Measurements from ENCODE around the gene CD164L2.
"Not testable (repeated sequence)": the region's sequence is repeated elsewhere in the genome, so short reads cannot be mapped to it uniquely, and the experiment has no call there.

The CD164L2 gene

DNA sequence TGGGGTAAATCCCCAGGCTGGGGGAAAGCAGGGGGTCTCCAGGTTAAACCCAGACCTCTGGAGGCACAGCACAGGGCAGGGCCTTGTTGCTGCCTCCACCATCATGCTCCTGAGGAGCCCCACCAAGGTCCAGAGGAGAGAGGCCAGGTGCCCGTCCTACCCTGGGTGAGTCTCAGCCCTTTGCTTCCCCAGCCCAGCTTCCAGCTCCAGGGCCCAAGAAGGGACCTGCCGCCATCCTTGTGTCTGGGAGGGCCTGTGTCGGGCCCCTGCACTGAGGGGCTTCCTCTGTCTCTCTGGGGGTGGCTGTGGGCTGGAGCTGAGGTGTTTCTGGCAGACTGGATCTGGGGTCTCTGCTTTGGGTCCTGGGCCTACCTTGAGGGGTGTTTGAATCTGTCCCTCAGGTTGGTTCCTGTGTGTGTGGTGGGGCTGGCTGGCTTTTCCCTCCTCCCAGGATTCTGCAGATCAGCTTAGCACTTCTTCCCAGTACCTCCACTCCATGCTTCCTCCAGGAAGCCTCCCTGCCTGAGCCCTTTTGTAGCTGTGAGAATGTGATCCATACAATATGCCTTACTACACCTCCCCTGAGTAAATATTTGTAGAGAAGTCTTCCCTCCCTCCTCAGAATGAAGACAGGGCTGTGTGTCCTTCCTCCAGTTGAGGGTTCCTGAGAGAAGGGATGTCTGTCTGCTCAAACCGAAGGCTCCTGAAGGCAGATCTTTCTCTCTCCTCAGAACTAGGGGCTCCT, 15.4 kb upstream of the CD164L2 start:
- no peaks in the 10 kb centered on the region for H3K27me3 Mint-ChIP-seq

DNA sequence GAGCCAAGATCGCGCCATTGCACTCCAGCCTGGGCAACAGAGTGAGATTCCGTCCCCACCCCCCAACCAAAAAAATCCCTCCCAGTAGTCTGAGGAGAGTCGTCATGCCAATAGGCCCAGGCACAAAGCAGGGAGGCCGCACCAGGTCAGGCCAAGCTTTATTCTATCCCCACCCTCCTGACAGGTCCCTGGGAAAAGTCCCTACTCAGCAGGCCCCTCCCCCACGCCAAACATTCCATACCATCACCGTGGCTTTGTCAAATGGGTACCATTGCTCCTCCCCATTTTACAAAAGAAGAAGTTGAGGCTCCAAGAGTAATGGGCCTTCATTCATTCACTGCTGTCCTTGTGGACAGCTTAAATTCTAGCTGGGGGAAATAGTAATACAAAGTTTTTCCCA, 14.6 kb upstream of the CD164L2 start:
- H3K4me3 Mint-ChIP-seq, result no peak overlapping the region
- H3K27ac Mint-ChIP-seq, result no peak overlapping the region
- H3K4me1 Mint-ChIP-seq (ENCODE audit: low read depth), result peaks cover 15% of the 10 kb centered on the region
- H3K27me3 Mint-ChIP-seq, result no peaks in the 10 kb centered on the region
- DNase-seq, result no peak
- H3K9me3 Mint-ChIP-seq, result no peaks in the 10 kb centered on the region
- H3K36me3 Mint-ChIP-seq (ENCODE audit: low read depth), result peaks cover 2% of the 10 kb centered on the region

More for the DNA sequence above, 15.4 kb upstream of the CD164L2 start:
- peak overlapping the region; percentile 42 for H3K27ac Mint-ChIP-seq
- no peaks in the 10 kb centered on the region for H3K9me3 Mint-ChIP-seq
- DNase-seq, result no peak
- H3K4me1 Mint-ChIP-seq (ENCODE audit: low read depth), result peaks cover 17% of the 10 kb centered on the region
- H3K4me3 Mint-ChIP-seq, result no peak overlapping the region
- H3K36me3 Mint-ChIP-seq (ENCODE audit: low read depth), result peaks cover 2% of the 10 kb centered on the region

DNA sequence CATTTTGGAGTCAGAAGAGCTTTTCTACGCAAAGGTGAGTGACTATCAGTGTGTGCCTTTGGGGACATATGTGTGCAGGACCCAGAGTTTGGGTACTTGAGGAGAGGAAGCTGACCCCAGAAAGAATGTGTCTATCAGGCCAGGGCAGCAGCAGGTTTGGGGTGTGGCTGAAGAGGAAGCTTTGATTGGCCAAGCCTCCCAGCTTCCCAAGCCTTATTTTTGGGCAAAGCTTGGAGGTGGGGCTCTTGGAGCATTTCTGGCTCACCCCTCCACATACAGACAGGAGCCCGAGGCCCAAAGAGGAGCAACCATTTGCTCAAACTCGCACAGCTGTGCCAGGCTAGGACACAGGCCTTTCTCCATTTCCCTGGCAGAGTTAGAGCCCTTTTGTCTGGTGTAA, 14.0 kb upstream of the CD164L2 start:
- Mint-ChIP-seq H3K27me3 (no peaks in the 10 kb centered on the region), H3K9me3 (no peaks in the 10 kb centered on the region), H3K4me1 (ENCODE audit: low read depth) (peaks cover 17% of the 10 kb centered on the region), H3K27ac (peak overlapping the region; percentile 22), H3K4me3 (no peak overlapping the region), H3K36me3 (ENCODE audit: low read depth) (peaks cover 3% of the 10 kb centered on the region)
- DNase-seq, result no peak

DNA sequence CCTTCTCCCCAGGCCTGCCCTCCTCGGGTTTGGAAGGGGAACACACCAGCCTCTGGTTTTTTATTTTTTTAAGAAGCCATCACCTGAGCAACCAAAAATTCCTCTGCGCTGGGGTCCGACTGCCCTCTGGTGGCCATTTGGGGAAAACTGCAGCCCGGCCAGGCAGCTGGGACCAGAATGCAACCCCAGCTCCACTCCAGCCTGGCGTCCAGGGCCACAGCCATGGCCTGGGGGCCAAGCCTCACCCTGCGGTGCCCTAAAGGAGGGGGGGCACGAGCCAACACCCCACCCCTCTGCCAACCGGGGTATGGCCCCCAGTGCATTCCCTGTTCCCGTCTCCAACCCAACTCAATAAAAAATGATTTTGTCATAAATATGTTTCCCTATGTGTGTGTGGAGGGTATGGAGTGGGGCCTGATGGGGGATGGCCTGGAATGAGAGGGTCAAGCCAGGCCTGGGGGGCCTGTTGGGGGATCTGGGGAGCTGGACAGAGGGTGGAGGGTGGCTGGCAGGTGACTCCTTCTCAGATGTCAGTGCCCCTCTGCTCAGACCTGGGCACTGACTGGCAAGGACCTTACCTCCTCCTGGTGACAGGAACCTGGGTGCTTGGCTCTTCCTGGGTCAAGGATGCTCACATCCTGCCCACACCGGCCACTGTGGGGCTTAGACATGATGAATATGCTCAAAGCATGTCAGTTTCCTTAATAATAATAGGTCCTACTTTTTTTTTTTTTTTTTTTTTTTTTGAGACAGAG, 12.5 kb upstream of the CD164L2 start:
- Mint-ChIP-seq H3K9me3 (no peaks in the 10 kb centered on the region), H3K4me3 (no peak overlapping the region), H3K27me3 (no peaks in the 10 kb centered on the region), H3K27ac (no peak overlapping the region), H3K36me3 (ENCODE audit: low read depth) (peaks cover 3% of the 10 kb centered on the region), H3K4me1 (ENCODE audit: low read depth) (peaks cover 22% of the 10 kb centered on the region)
- peak; percentile 85 for DNase-seq

DNA sequence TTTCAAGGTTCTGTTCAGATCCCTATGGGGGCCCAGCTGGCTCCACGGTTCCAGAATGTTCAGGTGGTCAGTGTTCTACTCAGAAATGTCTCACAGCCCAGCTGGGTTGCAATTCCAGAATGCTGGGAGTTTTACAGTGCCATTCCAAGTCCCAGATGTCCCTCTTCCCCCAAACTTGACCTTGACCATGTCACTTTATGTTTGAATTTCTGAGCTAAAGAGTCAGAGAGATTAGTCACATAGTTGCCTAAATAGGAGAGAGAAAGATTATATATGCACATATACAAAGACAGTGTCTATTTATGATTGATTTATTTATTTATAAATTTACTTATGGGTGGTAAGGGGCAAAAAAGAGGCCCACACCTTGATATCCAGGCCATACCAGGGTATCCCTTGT, 11.8 kb upstream of the CD164L2 start:
- Mint-ChIP-seq H3K27me3 (no peaks in the 10 kb centered on the region), H3K9me3 (no peaks in the 10 kb centered on the region), H3K4me3 (no peak overlapping the region), H3K4me1 (ENCODE audit: low read depth) (peaks cover 22% of the 10 kb centered on the region), H3K27ac (no peak overlapping the region), H3K36me3 (ENCODE audit: low read depth) (peaks cover 3% of the 10 kb centered on the region)
- no peak for DNase-seq

DNA sequence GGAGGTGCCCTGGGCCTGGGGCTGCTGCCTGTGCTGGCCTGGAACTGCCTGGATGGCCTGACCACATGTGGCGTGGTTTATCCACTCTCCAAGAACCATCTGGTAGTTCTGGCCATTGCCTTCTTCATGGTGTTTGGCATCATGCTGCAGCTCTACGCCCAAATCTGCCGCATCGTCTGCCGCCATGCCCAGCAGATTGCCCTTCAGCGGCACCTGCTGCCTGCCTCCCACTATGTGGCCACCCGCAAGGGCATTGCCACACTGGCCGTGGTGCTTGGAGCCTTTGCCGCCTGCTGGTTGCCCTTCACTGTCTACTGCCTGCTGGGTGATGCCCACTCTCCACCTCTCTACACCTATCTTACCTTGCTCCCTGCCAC, 11.1 kb upstream of the CD164L2 start:
- Mint-ChIP-seq H3K4me3 (no peak overlapping the region), H3K36me3 (ENCODE audit: low read depth) (peaks cover 3% of the 10 kb centered on the region), H3K27ac (no peak overlapping the region), H3K27me3 (no peaks in the 10 kb centered on the region), H3K4me1 (ENCODE audit: low read depth) (peaks cover 22% of the 10 kb centered on the region), H3K9me3 (no peaks in the 10 kb centered on the region)
- no peak for DNase-seq

DNA sequence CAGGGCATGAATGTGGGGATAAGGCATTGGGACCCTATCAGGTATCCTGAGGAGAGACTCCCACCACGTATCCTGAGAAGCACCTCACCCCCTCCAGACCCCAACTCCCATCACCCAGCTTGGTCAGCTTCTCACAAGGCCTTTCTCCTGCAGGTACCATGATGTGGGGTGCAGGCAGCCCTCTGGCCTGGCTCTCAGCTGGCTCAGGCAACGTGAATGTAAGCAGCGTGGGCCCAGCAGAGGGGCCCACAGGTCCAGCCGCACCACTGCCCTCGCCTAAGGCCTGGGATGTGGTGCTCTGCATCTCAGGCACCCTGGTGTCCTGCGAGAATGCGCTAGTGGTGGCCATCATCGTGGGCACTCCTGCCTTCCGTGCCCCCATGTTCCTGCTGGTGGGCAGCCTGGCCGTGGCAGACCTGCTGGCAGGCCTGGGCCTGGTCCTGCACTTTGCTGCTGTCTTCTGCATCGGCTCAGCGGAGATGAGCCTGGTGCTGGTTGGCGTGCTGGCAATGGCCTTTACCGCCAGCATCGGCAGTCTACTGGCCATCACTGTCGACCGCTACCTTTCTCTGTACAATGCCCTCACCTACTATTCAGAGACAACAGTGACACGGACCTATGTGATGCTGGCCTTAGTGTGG, 10.6 kb upstream of the CD164L2 start:
- H3K36me3 Mint-ChIP-seq (ENCODE audit: low read depth), result peaks cover 3% of the 10 kb centered on the region
- H3K27ac Mint-ChIP-seq, result peak overlapping the region; percentile 88
- no peaks in the 10 kb centered on the region for H3K9me3 Mint-ChIP-seq
- DNase-seq, result no peak
- H3K27me3 Mint-ChIP-seq, result no peaks in the 10 kb centered on the region
- peaks cover 22% of the 10 kb centered on the region for H3K4me1 Mint-ChIP-seq (ENCODE audit: low read depth)
- peak overlapping the region; percentile 86 for H3K4me3 Mint-ChIP-seq

DNA sequence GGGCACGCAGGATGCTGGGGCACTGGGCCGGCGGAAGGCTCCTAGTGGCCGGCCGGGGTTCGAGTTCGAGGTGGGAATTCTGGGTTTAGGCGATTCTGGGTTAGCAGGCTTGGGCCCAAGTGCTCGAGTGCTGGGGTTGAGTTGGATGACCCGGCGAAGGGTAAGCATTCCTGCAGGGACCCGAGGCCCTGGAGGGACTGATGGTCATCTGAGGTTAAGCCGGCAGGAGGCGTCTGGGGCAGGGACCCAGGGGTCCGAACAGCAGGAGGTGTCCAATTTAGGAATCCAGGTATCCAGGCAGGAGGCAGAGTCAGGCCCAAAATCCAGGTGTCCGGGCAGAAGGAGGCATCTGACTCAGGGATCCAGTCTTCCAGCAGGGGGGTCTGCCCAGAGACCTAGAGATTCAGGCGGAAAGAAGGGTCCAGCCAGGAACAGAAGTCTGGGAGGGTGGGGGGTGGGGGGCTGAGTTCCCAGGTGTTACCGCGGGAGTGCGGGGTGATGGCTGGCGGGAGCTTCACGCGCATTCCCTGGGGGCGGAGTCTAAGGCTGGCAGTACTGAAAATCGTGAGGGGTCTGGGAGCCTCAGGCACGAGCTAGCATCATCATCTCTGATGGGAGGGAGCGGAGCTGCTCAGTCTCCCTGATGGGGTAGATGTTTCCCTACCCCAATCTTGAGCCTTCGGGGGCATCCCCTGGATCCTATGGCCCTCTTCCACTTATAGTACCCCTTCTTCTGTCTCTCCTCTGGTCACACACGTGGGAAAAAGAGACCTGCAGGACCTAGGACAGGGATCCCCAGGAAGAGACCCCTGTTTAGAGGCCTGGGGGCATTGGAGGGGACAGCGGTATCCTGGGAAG, 9.9 kb upstream of the CD164L2 start:
- peaks cover 3% of the 10 kb centered on the region for H3K36me3 Mint-ChIP-seq (ENCODE audit: low read depth)
- H3K27me3 Mint-ChIP-seq, result no peaks in the 10 kb centered on the region
- peak overlapping the region; percentile 86 for H3K4me3 Mint-ChIP-seq
- peak overlapping the region; percentile 88 for H3K27ac Mint-ChIP-seq
- H3K4me1 Mint-ChIP-seq (ENCODE audit: low read depth), result peaks cover 22% of the 10 kb centered on the region
- H3K9me3 Mint-ChIP-seq, result no peaks in the 10 kb centered on the region
- no peak for DNase-seq

DNA sequence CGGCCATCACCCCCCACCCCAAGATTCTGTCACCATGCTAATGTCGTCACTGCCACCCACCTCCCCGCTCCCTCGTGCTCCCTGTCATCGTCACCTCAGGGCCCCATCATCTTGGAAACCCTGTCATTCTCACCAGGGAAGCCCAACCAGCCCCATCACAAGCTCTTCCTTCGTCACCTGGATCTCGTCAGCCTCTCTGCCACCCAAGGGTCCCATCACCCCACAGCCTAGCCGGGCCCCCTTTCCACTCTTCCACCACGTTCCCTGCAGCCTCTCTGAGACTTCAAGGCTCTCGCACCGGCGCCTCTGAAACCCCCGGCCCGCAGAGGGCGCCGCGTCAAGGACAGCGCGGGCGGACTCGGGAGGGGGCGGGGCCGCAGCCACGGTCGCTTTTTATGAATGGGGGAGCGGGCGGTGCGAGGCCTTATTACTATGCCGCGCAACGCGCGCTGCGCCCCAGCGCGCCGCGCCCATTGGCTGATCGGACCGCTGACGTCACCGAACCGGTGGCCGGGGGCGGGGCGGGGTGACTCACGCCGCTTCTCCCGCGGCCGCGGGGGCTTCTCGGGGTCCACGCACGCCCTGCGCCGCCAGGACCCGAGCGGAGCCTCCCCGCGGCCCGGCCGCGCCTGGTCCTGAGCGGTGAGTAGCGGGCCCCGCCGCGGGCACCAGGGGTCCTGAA, 9.1 kb upstream of the CD164L2 start, which contains the start of gene GPR3:
Gene GPR3 (plus strand): TSS at position 527 of the 682 bp plus-strand sequence. CDS start 1,177 bp downstream, outside the sequence.
- Mint-ChIP-seq H3K36me3 (ENCODE audit: low read depth) (peaks cover 3% of the 10 kb centered on the region), H3K27me3 (no peaks in the 10 kb centered on the region), H3K27ac (peak within 1 kb of the TSS; percentile 95), H3K4me1 (ENCODE audit: low read depth) (peaks cover 22% of the 10 kb centered on the region), H3K9me3 (no peaks in the 10 kb centered on the region), H3K4me3 (peak within 1 kb of the TSS; percentile 86)
- peak; percentile 96 for DNase-seq

DNA sequence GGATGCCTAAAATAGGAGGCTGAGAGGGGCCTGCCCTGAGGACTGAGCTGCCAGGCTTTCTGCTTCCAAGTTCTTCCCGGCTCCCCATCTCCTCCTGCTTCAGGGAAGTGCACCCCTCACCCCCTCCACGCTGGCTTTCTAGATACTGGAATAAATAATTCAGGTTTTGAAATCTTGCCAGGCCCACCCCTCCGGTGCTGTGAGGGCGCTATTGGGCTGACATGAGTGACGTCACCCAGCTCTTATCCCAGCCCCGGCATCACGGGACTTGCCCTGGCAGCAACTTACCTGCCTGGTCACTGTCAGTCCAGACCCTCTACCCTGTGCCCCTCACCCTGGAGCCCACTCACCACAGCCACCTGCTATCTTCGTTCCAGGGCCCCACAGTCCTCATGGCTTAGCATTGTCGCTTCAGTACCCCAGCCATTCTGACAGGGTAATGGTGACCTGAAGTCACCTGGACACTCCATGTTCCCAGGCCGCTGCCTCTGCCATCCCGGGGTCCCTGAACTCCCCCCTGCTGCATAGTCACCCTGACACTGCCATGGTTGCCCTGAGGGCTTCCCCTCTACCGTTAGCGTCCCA, 8.5 kb upstream of the CD164L2 start:
- H3K27me3 Mint-ChIP-seq, result no peaks in the 10 kb centered on the region
- peaks cover 22% of the 10 kb centered on the region for H3K4me1 Mint-ChIP-seq (ENCODE audit: low read depth)
- H3K9me3 Mint-ChIP-seq, result no peaks in the 10 kb centered on the region
- peak overlapping the region; percentile 95 for H3K27ac Mint-ChIP-seq
- DNase-seq, result peak; percentile 51
- H3K4me3 Mint-ChIP-seq, result peak overlapping the region; percentile 86
- peaks cover 3% of the 10 kb centered on the region for H3K36me3 Mint-ChIP-seq (ENCODE audit: low read depth)

DNA sequence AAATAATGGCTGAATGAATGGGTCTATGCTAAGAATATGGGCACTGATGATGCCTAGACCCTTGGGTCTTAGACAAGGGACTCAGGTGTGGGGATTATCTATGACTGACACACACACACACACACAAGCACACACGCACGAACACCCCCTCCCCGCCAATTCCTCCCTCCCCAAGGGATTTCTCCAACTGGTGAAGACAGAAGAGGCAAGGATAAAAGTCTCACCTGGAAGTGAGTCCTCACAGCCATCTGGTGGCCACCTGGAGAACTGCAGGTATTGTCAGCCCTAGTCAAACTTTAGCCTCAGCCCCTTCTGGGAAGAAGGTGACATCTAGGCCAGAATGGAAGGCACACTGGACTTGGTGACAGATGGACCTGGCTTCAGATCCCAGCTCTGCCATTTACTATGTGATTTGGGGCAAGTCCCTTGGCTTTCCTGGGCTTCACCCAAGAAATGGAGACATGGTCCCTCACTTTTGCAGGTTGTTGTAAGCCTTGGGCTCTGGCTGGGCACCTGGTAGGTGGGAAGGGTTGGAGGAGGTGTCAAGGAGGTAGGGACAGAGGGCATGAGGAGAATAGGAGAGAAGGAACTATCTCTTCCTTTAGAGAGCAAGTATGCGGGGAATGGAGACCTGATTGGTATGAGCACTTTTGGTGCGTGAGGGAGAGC, 5.3 kb upstream of the CD164L2 start:
- H3K27ac Mint-ChIP-seq, result no peak overlapping the region
- peak; percentile 82 for DNase-seq

DNA sequence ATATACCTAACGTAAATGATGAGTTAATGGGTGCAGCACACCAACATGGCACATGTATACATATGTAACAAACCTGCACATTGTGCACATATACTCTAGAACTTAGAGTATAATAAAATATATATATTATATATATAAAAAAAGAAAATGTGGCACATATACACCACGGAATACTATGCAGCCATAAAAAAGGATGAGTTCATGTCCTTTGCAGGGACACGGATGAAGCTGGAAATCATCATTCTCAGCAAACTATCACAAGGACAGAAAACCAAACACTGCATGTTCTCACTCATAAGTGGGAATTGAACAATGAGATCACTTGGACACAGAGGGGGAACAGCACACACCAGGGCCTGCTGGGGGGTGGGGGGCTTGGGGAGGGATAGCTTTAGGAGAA, 1.7 kb upstream of the CD164L2 start:
- not testable (repeated sequence) for H3K27ac Mint-ChIP-seq; H3K4me3 Mint-ChIP-seq; H3K36me3 Mint-ChIP-seq (ENCODE audit: low read depth); H3K9me3 Mint-ChIP-seq; H3K4me1 Mint-ChIP-seq (ENCODE audit: low read depth); DNase-seq; H3K27me3 Mint-ChIP-seq

More for the DNA sequence above, 5.3 kb upstream of the CD164L2 start:
- Mint-ChIP-seq H3K4me1 (ENCODE audit: low read depth) (peaks cover 16% of the 10 kb centered on the region), H3K36me3 (ENCODE audit: low read depth) (peaks cover 3% of the 10 kb centered on the region), H3K4me3 (no peak overlapping the region), H3K9me3 (no peaks in the 10 kb centered on the region), H3K27me3 (no peaks in the 10 kb centered on the region)

DNA sequence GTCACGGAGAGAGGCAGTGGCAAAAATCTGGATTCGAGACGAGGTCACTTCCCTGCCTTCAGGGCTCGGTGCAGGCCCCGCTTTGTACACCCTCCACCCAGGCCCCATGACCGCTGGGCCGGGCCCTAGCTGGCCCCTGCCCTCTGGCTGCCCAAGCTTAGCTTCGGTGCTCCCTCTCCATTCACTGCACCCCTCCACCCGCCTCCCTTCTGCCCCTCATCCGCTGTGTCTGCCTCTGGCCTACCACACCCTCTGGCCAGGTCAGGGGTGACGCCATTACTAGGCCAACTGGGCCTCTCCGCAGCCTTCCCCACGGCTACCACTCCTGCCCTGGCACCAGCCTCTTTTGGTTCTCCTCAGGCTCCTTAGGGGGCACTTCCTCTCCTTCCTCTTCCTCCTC, 528 bp upstream of the CD164L2 start:
- Mint-ChIP-seq H3K4me1 (ENCODE audit: low read depth) (no peaks in the 10 kb centered on the region), H3K27me3 (no peaks in the 10 kb centered on the region), H3K36me3 (ENCODE audit: low read depth) (no peaks in the 10 kb centered on the region), H3K4me3 (no peak overlapping the region), H3K9me3 (no peaks in the 10 kb centered on the region), H3K27ac (no peak overlapping the region)
- no peak for DNase-seq
